Neural crest cell (in vitro differentiated cells): ENCODE results near the gene C16orf90. TPM values are rescaled to one million over a fixed set of nuclear protein-coding genes. Genes with fewer than 3 reads are reported as not detected.

Experiments used
- DNase-seq: peaks from one replicate; pipeline ENCODE4 v3.0.0; 2021; ENCODE audit warnings: low read depth, mixed read lengths, low spot score
- H3K27ac Mint-ChIP-seq: one replicate; pipeline ENCODE4 v1.8.0; 2021; ENCODE audit warnings: mild to moderate bottlenecking, mixed read lengths; ENCODE audit not compliant: unreplicated experiment
- H3K27me3 Mint-ChIP-seq: 2 replicates; pipeline ENCODE4 v1.8.0; 2021; ENCODE audit warnings: low read depth, mild to moderate bottlenecking, mixed read lengths
- H3K36me3 Mint-ChIP-seq: 2 replicates; pipeline ENCODE4 v1.8.0; 2021; ENCODE audit warnings: low read depth, mild to moderate bottlenecking, mixed read lengths
- H3K4me1 Mint-ChIP-seq: 2 replicates; pipeline ENCODE4 v1.8.0; 2021; ENCODE audit warnings: mixed read lengths
- H3K4me3 Mint-ChIP-seq: one replicate; pipeline ENCODE4 v1.8.0; 2021; ENCODE audit warnings: mild to moderate bottlenecking, mixed read lengths
- H3K9me3 Mint-ChIP-seq: 2 replicates; pipeline ENCODE4 v1.8.0; 2021; ENCODE audit warnings: mixed read lengths
- total RNA-seq: library from RNA; stranded (reverse); gene quantifications from 2 replicates; pipeline ENCODE4 v1.2.1, GENCODE V29; 2021
- TF ChIP-seq, protein P1 (sequence below): fragments of 200-600 bp; sonication (generic); conservative IDR thresholded peaks from 2 replicates; pipeline ENCODE4 v1.5.0; 2021; ENCODE audit warnings: antibody characterized with exemption, mild to moderate bottlenecking

The C16orf90 gene
- total RNA-seq, 1 donor from 2014 or later, result not detected

- no peak for DNase-seq
- Mint-ChIP-seq H3K27ac (no peak overlapping the region), H3K36me3 (no peaks in the 10 kb centered on the region), H3K27me3 (no peaks in the 10 kb centered on the region), H3K9me3 (no peaks in the 10 kb centered on the region), H3K4me1 (peaks cover 55% of the 10 kb centered on the region), H3K4me3 (peak overlapping the region; percentile 92)
- TF ChIP-seq, protein P1, sequence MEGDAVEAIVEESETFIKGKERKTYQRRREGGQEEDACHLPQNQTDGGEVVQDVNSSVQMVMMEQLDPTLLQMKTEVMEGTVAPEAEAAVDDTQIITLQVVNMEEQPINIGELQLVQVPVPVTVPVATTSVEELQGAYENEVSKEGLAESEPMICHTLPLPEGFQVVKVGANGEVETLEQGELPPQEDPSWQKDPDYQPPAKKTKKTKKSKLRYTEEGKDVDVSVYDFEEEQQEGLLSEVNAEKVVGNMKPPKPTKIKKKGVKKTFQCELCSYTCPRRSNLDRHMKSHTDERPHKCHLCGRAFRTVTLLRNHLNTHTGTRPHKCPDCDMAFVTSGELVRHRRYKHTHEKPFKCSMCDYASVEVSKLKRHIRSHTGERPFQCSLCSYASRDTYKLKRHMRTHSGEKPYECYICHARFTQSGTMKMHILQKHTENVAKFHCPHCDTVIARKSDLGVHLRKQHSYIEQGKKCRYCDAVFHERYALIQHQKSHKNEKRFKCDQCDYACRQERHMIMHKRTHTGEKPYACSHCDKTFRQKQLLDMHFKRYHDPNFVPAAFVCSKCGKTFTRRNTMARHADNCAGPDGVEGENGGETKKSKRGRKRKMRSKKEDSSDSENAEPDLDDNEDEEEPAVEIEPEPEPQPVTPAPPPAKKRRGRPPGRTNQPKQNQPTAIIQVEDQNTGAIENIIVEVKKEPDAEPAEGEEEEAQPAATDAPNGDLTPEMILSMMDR, result no peak
Observed at GRCh38 chr16:3460585-3460984, 34.7 kb downstream of the C16orf90 start.

DNA sequence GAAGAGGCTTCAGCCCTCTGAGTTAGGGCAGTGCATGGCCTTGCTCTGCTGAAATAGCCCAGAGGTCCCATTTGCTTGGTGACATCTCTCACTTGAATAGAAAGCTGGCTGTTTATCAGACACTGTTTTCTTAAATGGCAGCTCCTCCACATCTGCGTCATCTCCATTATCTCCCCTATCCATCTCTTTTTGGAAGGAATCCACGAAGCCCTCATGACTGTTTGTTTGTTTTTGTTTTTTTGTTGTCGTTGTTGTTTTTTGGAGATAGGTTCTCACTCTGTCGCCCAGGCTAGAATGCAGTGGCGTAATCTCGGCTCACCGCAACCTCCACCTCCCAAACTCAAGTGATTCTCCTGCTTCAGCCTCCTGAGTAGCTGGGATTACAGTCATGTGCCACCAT, 35.2 kb downstream of the C16orf90 start:
- no peaks in the 10 kb centered on the region for H3K36me3 Mint-ChIP-seq
- no peaks in the 10 kb centered on the region for H3K27me3 Mint-ChIP-seq
- no peak for DNase-seq
- no peaks in the 10 kb centered on the region for H3K9me3 Mint-ChIP-seq
- no peak overlapping the region for H3K27ac Mint-ChIP-seq
- peaks cover 52% of the 10 kb centered on the region for H3K4me1 Mint-ChIP-seq
- TF ChIP-seq, protein P1, result no peak
- H3K4me3 Mint-ChIP-seq, result peak overlapping the region; percentile 92

DNA sequence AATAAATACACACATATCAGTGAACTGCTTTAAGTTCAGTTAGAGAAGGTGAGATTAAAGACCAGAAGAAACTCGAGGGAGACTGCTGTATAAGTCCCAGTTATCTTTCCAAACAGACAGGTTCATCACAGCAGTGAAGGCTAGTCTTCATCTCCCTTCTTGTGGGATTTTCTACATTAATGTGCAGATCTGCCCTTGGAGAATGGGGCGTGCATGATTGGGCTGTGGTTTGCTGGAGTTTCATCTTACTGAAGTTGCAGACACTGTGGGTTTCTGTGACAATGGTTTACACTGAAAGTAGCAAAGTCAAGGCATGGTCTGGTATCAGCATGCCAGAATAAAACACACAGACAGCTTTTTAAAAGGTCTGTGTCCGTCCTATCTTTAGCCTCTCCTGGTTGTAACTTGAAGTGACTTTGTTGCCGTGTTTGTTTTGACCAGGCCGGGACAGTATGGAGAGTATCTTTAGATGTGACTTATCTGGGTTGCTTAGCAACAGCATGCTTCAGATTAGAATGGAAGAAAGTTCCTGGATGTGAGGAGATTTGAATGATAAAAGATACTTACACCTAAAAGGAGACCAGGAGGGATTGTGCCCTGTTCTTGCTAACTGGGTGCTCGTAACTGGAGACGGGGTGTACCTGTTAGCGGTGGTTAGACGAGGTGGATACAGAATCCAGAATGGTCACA, 35.7 kb downstream of the C16orf90 start:
- TF ChIP-seq, protein P1, result no peak
- DNase-seq, result no peak
- Mint-ChIP-seq H3K27ac (no peak overlapping the region), H3K27me3 (no peaks in the 10 kb centered on the region), H3K4me1 (peaks cover 51% of the 10 kb centered on the region), H3K36me3 (no peaks in the 10 kb centered on the region), H3K9me3 (no peaks in the 10 kb centered on the region), H3K4me3 (peak overlapping the region; percentile 92)

DNA sequence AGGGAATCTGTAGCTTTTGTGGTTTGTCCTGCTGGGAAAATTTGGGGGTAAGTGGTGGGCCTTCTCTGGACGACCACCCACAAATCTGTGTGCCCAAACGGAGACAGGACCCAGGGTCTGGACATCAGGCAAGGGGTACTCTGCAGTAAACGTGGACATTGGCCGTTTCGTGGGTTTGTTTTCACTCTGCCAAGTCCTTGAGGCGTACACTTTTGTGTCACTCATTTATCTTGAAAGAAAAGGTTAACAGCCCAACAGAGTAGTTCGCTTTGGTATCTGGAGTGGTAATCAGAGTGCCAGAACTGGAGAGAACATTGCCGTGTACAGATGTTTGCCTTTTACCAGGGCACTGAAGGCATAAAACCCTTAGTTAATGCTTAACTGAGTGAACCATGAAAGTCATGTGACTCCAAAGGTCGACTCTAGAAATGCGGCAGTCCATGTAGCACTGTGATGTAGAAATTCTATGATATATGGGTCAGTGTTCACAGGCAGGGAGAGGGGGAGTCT, 36.4 kb downstream of the C16orf90 start:
- DNase-seq, result no peak
- no peaks in the 10 kb centered on the region for H3K9me3 Mint-ChIP-seq
- H3K27ac Mint-ChIP-seq, result peak overlapping the region; percentile 90
- TF ChIP-seq, protein P1, result no peak
- H3K4me3 Mint-ChIP-seq, result peak overlapping the region; percentile 92
- no peaks in the 10 kb centered on the region for H3K36me3 Mint-ChIP-seq
- H3K27me3 Mint-ChIP-seq, result no peaks in the 10 kb centered on the region
- H3K4me1 Mint-ChIP-seq, result peaks cover 45% of the 10 kb centered on the region

DNA sequence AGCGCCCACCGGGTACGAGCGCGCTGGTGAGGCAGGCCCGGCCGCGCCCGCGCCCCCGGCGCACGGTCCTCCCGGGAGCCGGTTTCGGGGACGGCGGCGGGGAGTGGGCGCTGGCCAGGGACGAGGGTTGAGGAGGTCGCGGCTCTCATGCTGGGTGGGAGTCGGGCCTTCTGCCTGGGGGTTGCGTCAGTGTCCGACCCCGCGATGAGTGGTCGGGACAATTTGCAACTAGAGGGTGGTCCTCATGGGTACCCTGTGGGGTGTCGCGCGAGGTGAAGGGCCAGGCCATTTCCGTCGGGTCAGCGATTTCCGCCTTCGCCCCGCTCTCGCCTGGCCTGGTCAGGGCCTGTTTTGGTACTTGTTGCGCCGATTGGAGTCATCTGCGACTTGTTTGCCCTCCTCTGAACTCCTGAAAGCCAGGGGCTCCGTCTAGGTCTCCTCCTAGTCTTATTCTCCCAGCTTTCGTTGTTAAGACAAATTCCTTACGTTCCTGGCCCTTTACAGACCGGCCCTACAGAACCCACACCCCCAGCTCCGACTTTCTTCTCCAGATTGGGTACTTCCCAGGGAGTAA, 36.9 kb downstream of the C16orf90 start:
- Mint-ChIP-seq H3K36me3 (no peaks in the 10 kb centered on the region), H3K27me3 (no peaks in the 10 kb centered on the region), H3K9me3 (no peaks in the 10 kb centered on the region), H3K4me3 (peak overlapping the region; percentile 92), H3K4me1 (peaks cover 45% of the 10 kb centered on the region), H3K27ac (peak overlapping the region; percentile 90)
- no peak for DNase-seq
- TF ChIP-seq, protein P1, result no peak
